Cardiac fibroblast (primary cell): ENCODE data around the gene SLC15A4.
A peak's percentile ranks its signal among the peaks of the same experiment; 100 is the strongest.

Source experiments
- DNase-seq, 2 donors: peaks; one replicate each; pipeline versions ENCODE4 v3.0.0 to v3.0.0-alpha.2; 2010; ENCODE audit warnings: low read depth in 2 of 2
- H3K4me3 ChIP-seq, 2 donors: replicated peaks in 1 of 2; 1 replicate in 1 of 2; 2 replicates in 1 of 2; pipeline ENCODE4 v1.5.1; 2011; ENCODE audit warnings: low read depth in 2 of 2, low read length in 2 of 2, mild to moderate bottlenecking in 2 of 2, moderate library complexity in 1 of 2
- CTCF ChIP-seq: IDR thresholded peaks from one replicate; pipeline ENCODE4 v1.5.1; 2011; ENCODE audit warnings: low read depth, mild to moderate bottlenecking, low read length, inconsistent platforms

Gene SLC15A4

GRCh38 chr12:128827724-128828123 is 4.0 kb upstream of the SLC15A4 start:
- no peak for TF ChIP-seq CTCF
- no peak overlapping the region for H3K4me3 ChIP-seq
- no peak for DNase-seq

DNA sequence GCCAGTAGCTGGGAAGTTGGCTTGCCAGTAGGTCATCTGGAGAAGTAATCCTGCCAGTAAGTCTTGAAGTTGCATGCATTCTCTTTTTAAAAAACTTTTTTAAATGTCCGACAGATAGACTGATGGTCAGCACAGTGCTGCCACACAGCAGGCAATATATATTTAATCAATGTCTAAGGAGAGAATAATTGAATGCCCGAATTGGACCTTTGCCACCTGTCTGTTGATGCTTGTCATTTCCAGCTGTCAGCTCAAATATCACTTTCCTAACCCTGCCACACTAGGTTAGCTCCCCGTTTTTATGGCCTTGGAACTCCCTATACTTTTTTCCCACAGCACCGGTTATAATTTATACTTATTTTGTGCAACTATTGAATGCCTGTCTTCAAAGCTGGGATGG is 2.1 kb upstream of the SLC15A4 start:
- DNase-seq, result no peak
- no peak overlapping the region for H3K4me3 ChIP-seq
- TF ChIP-seq CTCF, result no peak

DNA sequence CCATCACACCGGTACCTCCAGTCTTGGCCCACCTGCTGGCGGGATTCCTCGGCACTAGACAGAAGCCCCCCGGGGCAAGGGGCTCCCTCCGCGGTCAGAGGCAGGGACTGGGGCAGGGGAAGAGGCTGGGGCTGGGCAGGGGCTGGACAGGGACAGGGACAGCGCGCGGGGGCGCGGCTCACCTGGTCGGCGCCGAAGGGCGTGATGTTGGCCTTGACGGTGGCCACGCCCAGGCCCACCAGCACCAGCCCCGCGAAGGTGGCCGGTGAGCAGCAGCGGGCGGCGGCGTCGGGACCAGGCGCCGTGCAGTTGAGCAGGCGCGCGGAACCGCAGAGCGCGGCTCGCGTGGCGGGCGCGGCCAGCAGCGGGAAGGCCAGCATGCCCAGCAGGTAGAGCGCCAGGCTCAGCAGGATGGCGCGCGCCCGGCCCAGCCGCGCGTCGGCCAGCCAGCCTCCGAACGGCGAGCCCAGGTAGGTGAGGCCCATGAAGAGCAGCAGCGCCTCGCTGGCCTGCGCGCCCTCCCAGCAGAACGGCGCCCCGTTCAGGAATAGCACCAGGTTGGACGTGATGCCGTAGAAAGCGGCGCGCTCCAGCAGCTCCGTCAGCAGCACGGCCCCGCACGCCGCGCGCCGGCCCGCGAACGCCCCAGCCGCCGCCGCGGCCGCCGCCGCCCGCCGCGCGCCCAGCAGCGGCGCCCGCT is 392 bp downstream of the SLC15A4 start:
- DNase-seq, result no peak
- H3K4me3 ChIP-seq, result peak overlapping the region; percentile 79 to 89
- no peak for TF ChIP-seq CTCF

DNA sequence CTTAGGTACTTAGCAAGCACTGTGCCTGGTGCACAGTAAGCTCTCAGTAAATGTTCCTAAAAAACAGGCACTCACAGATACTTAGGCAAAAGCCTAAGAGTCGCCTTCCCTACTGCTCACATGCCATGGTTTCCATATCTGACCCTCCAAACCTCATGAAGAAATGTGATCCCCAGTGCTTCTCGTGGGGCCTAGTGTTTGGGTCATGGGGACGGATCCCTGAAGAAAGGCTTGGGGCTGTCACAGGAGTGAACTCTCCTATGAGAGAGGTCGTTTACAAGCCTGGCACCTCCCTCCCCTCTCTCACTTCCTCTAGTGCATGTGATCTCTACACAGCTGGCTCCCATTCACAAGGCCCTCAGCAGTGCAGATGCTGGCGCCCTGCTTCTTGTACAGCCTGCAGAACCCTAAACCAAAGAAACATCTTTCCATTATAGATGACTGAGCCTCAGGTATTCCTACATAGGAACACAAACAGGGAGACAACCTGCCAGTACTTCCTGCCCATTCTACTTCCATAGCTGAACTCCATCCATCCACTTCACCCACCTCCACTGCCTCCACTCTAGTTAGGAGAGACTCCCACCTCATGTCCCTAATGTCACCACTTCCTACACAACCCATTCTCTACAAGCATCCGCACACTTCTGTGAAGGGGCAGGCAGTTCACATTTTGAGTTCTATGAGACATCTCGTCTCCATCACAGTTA is 2.9 kb downstream of the SLC15A4 start:
- no peak for DNase-seq
- no peak overlapping the region for H3K4me3 ChIP-seq

GRCh38 chr12:128820253-128820652 is 3.5 kb downstream of the SLC15A4 start:
- H3K4me3 ChIP-seq, result no peak overlapping the region
- TF ChIP-seq CTCF, result no peak
- DNase-seq, result no peak

More for the DNA sequence above, 2.9 kb downstream of the SLC15A4 start:
- no peak for TF ChIP-seq CTCF

DNA sequence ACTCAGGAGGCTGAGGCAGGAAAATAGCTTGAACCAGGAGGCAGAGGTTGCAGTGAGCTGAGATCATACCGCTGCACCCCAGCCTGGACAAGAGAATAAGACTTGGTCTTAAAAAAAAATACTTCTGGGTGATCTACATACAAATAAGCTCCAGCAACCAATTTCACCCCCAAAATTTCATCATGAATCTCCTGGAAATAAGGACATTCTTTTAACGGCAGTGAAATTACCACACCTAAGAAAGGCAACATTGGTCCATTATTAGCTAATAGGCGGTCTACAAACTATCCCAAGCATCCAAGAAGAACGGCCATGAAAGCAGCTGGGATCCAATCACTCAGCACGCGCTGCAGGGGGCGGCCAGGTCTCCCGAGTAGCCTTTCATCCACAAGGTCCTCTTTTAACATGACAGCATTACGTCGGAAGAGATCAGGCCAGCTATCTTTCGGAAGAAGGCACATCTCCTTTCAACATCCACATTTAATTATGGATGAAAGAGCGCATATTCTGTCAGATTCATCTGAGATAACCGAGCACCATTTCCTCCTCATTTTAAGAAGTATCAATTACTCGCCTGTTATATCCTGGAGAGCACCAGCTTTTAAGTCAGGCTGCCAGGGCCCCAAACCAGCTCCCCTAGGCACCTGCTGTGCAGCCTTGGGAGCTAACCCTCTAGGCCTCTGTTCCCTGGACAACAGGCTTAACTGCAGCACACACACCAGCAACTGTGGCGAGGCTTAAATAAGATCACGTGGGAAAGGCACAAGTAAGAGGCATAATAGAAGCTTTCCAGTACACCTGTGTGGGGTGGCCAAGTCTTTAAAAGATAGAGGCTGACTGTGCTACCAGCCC is 4.2 kb downstream of the SLC15A4 start:
- DNase-seq, result no peak
- TF ChIP-seq CTCF, result no peak
- H3K4me3 ChIP-seq, result no peak overlapping the region
